Middle frontal gyrus (tissue), 1 donor: ENCODE results near the gene ARCN1.
"Not testable (repeated sequence)": the region's sequence is repeated elsewhere in the genome, so short reads cannot be mapped to it uniquely, and the experiment has no call there.

Experiments
- DNase-seq: peaks from one replicate; pipeline ENCODE4 v3.0.0-alpha.2; 2015; ENCODE audit warnings: low spot score; ENCODE audit errors: extremely low spot score

The ARCN1 gene

DNA sequence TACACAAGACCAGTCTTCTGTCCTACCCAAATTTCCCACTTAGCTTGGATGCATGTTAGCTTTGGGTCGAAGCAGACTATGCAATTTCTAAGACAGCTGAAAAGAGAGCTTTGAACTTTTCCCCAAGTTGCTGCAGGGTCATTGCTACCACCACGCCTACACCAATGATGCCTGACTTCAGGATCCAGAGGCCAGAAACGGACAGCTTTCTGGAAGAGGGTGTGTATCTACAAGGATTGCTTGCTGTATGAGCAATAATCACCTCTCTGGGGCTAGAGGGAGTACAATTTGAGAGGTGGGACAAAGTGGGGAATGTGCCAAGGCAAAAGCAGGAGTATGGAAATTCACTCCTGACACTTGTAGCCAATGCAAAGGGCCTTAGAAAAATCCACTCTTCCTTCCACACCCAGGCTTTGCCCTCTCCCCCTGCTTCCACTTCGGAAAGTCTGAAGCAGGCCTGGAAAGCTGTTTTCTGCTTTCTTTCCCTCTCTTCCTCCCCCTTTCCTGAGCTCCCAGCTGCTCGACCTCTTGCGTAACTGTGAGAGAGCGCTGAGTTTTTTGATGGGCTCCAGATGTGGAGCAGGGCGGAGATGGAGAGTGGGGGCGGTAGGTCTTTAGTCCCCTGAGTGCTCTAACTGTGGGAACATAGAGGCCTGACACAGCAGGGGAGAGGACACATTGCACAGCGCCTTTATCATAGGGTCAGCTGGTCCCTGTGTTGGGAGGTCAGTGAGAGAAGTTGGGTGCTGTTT, 33.1 kb downstream of the ARCN1 start:
- DNase-seq = no peak

GRCh38 chr11:118606157-118606843, 34.1 kb downstream of the ARCN1 start:
- DNase-seq = no peak

DNA sequence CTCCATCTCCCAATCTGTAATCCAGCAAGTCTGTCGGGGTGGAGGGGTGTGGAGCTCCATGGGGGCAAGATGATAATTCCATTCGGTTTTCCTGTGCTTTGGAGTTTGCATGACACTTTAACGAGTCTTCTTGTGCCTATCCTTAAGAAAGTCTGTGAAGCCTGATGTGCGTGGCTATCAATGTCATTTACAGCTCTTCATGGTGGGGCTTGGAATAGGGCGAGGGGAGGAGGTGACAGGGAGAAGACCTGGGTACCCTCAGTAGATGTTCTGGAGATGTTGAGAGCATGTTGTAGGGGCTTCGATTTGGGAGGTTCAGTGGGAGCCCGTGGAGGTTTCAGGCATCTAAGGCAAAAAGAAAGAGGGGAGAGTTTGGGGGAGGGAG, 34.6 kb downstream of the ARCN1 start:
- no peak for DNase-seq

DNA sequence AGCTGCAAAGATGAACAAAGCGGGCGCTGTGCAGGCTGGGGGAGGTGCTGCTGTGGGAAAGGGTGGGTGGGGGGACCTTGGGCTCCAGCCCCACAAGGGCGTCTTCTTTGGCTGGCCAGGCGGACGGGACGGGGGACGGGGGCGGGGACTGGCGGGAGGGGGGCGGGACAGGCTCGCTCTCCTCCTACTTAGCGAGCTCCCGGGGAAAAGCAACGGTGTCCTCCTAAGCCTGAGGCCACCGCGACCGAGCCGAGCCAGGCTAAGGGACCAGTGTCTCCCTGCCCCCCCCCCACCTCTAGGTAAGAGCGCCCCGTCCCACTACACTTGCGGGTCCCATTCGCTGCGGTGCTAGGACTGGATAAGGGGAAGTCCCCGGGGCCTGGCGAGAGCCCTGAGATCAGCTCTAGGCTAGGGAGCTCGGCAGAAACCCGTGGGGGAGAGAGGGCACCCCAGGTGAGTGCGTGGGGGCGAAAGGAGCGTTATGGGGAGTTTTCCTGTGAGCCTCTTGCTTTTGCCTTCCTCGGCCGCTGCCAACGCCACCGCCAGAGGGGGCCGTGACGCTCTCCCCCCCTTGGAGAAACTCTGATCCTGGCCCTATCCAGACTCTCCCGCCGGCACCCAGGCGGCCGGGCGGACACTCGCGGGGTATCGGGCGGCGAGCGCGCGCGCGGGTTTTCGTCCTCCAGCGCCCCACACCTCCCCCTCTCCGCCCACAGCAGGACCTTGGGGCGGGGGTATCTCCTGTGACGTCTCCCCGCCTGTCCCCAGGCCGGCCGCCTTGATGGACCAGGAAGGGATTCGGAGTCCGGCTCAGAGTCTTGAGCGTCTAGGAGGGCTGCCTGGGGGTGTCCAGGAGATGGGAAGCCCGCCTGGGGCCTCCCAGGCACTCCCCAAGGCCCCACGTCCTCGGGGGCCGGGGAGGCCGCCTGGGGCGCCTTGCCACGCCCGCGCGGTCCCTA, 35.5 kb downstream of the ARCN1 start, which contains the start of gene PHLDB1:
Gene PHLDB1 (plus strand): TSS at position 215 of the 959 bp plus-strand sequence. CDS start 6,222 bp downstream, outside the sequence.
- DNase-seq = peak; percentile 51

DNA sequence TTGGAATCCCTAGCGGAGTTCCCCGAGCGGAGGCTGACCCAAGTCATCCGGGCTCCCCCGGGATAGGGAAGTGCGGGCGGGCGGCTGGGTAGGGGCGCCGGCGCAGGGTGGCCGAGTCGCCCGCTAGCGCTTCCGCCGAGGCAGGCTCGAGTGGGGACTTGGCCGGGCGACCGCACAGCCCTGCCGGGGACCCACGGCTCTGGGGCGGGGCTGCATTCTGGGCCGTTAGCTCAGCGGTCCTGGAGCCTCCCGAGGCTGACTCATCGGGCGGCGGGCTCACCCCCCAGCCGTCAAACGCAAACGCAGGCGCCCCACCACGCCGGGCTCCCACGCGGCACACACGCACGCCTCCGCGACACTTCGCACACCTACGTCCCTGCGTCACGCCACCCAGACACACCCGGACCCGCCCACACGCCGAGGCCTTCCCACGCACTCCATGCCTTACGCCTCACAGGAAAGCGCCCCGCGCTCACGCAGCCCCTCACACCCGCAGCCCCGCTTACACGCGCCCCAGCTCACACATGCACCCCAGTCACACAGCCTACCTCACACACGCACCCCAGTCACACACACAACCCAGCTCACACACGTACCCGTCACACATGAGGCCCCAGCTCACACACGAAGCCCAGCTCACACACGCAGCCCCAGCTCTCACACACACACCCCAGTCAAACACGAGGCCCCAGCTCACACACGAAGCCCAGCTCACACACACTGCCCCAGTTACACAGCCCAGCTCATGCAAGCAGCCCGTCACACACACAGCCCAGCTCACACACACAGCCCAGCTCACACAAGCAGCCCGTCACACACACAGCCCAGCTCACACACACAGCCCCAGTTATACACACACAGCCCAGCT, 36.4 kb downstream of the ARCN1 start:
- DNase-seq = peak; percentile 9

GRCh38 chr11:118609380-118610224, 37.4 kb downstream of the ARCN1 start:
- DNase-seq = peak; percentile 46

GRCh38 chr11:118610225-118610772, 38.1 kb downstream of the ARCN1 start:
- no peak for DNase-seq

- peak; percentile 48 for DNase-seq
These were observed 38.7 kb downstream of the ARCN1 start for GRCh38 chr11:118610773-118611432.

DNA sequence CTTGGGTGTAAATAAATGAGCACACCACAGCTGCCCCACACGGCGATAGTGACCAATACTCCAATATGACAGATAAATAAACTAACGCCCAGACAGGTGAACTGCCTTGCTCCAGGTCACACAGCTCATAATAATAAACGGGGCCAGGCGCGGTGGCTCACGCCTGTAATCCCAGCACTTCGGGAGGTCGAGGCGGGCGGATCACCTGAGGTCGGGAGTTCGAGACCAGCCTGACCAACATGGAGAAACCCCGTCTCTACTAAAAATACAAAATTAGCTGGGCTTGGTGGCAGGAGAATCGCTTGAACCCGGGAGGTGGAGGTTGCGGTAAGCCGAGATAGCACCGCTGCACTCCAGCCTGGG, 39.2 kb downstream of the ARCN1 start:
- not testable (repeated sequence) for DNase-seq

- DNase-seq = no peak
These were observed 40.2 kb downstream of the ARCN1 start for GRCh38 chr11:118612378-118612777.

DNA sequence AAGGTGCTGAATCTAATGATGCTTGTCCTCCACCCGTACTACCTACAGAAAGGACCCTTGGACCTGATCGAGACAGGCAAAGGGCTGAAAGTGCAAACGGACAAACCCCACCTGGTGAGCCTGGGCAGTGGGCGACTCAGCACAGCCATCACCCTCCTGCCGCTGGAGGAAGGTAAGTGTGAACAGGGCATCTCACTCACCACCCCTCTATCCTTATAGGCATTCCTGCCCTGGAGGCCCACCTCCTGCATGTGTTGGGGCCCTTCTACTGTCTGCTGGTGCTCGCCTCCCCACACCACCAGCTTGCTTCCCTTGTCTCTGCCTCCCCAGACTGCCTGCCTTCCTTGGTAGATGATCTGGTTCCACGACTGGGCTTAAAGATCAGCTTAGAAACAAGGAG, 42.3 kb downstream of the ARCN1 start:
- DNase-seq = no peak

GRCh38 chr11:118615282-118615975, 43.2 kb downstream of the ARCN1 start:
- DNase-seq = no peak

GRCh38 chr11:118615976-118616371, 43.8 kb downstream of the ARCN1 start:
- DNase-seq = no peak

- DNase-seq = no peak
These were observed 46.1 kb downstream of the ARCN1 start for GRCh38 chr11:118618115-118618990.

DNA sequence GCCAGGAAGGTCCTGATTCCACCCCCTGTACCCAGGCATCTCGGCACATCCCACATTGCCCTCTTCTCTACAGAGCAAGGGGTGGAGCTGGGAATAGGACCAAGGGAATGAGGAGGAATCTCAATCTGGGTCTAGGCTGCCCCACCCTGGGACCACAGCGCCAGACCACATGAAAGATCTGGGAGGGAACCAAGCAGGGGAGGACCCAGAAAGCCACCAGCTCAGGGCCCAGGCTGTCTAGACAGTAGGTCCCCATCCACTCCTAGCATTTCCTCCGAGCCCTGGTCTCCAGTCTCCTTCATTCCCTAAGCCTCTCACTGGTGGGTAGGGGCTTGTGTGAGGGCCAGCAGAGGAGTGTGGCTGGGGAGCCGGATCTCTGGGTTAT, 46.8 kb downstream of the ARCN1 start:
- no peak for DNase-seq

DNA sequence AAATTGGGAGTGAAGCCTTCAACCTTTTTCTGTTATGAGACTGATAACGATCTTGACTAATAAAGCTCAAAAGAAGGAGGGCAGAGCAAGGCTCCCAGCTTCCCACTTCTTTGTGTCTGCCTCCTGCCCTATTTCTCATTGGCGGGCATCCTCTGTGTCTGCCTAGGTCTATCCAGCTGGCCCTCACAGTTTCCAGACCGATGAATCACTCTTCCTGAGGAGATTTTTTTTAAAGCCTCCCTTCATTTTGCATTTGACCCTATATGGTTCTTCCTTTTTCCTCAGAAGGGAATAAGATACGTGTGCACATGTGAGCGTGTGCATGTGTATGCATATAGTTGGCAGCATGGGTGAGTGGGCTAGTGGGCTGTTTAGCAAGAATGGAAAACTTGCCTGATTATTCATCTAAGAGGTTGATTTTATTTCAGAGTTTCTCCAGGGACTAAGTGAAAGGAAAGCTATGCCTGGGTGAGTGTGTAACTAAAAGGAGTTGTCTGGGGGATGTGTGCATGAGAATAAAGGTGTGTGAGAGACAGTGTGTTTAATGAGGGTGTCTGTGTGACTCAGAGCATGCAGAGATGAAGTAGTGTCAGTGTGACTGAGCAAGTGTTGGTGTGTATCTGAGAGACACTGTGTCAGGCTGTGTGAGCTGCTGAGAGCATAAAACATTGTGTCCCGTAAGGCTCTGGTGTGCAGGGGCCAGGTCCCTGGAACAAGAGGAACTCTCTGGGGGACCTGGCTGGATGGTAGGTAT, 47.4 kb downstream of the ARCN1 start:
- no peak for DNase-seq
